SK-N-SH (cell line): ENCODE measurements around the gene FYB1. TPM values are rescaled to one million over a fixed set of nuclear protein-coding genes. Genes with fewer than 3 reads are reported as not detected.
"Not testable (repeated sequence)": the region's sequence is repeated elsewhere in the genome, so short reads cannot be mapped to it uniquely, and the experiment has no call there.

ENCODE experiments used
- CTCF ChIA-PET: fragments of 300-600, 350-600 bp; formaldehyde crosslinking; extraction: SDS; loops from one replicate; lab custom pipeline; 2021; lab: Yijun Ruan, JAX
- POLR2A ChIA-PET: fragments of 350-600 bp; sonication (Branson Sonifier 250); formaldehyde crosslinking; extraction: SDS; loops from one replicate; lab custom pipeline; 2020; ENCODE audit warnings: antibody characterized with exemption, inconsistent platforms; lab: Yijun Ruan, JAX
- DNase-seq: peaks from one replicate; pipeline ENCODE4 v3.0.0; 2012
- H2AFZ ChIP-seq: fragments of 200-600 bp; sonication (generic); 2 replicates; pipeline ENCODE4 v1.8.1; 2016; ENCODE audit warnings: antibody characterized with exemption, mild to moderate bottlenecking, low read depth
- H3F3A ChIP-seq: fragments of 200-600 bp; sonication (generic); replicated peaks from 2 replicates; pipeline ENCODE3; 2016; ENCODE audit warnings: antibody characterized with exemption, mild to moderate bottlenecking; ENCODE audit not compliant: insufficient read depth
- H3K27ac ChIP-seq, 2 experiments: fragments of 200-500 bp in 1 of 2; fragments of 200-600 bp in 1 of 2; sonication (Bioruptor generic) in 1 of 2; sonication (generic), shearing (Covaris generic) in 1 of 2; 2 replicates each; pipeline versions ENCODE4 v1.5.1 to v1.6.1; 2014 to 2016; ENCODE audit warnings: low read depth in 2 of 2, inconsistent platforms in 1 of 2, low read length in 1 of 2, mild to moderate bottlenecking in 1 of 2, mixed read lengths in 1 of 2
- H3K27me3 ChIP-seq: fragments of 200-600 bp; sonication (generic), shearing (Covaris generic); 2 replicates; pipeline ENCODE4 v1.6.1; 2016; ENCODE audit warnings: mixed run types; ENCODE audit not compliant: insufficient read depth
- H3K36me3 ChIP-seq, 2 experiments: fragments of 200-500 bp in 1 of 2; fragments of 200-600 bp in 1 of 2; sonication (Bioruptor generic) in 1 of 2; sonication (generic) in 1 of 2; replicated peaks in 1 of 2; 2 replicates each; pipeline versions ENCODE3 to v1.5.1; 2014 to 2016; ENCODE audit warnings: low read length in 1 of 2, mild to moderate bottlenecking in 1 of 2; ENCODE audit not compliant: insufficient read depth in 2 of 2, control insufficient read depth in 1 of 2
- H3K4me1 ChIP-seq, 2 experiments: fragments of 200-500 bp in 1 of 2; fragments of 200-600 bp in 1 of 2; sonication (Bioruptor generic) in 1 of 2; sonication (generic), shearing (Covaris generic) in 1 of 2; 2 replicates each; pipeline versions ENCODE4 v1.5.1 to v1.6.1; 2014 to 2016; ENCODE audit warnings: low read depth in 1 of 2, low read length in 1 of 2, mixed run types in 1 of 2; ENCODE audit not compliant: insufficient read depth in 2 of 2, control insufficient read depth in 1 of 2
- H3K4me2 ChIP-seq: fragments of 200-600 bp; sonication (generic), shearing (Covaris generic); 2 replicates; pipeline ENCODE4 v1.6.1; 2017; ENCODE audit warnings: mixed run types
- H3K4me3 ChIP-seq, 2 experiments: fragments of 200-500 bp in 1 of 2; fragments of 200-600 bp in 1 of 2; sonication (Bioruptor generic) in 1 of 2; sonication (generic), shearing (Covaris generic) in 1 of 2; 2 replicates each; pipeline versions ENCODE4 v1.5.1 to v1.8.1; 2014 to 2016; ENCODE audit warnings: low read depth in 2 of 2, inconsistent platforms in 1 of 2, low read length in 1 of 2, mild to moderate bottlenecking in 1 of 2, mixed read lengths in 1 of 2, moderate library complexity in 1 of 2
- H3K79me2 ChIP-seq: fragments of 200-600 bp; sonication (generic); 2 replicates; pipeline ENCODE4 v1.8.1; 2017; ENCODE audit warnings: mild to moderate bottlenecking; ENCODE audit not compliant: insufficient read depth
- H3K9ac ChIP-seq: fragments of 200-600 bp; sonication (generic); 2 replicates; pipeline ENCODE4 v1.6.1; 2017; ENCODE audit warnings: mixed run types
- H3K9me2 ChIP-seq: fragments of 200-600 bp; sonication (generic); 2 replicates; pipeline ENCODE4 v1.6.1; 2017; ENCODE audit warnings: mixed run types
- H3K9me3 ChIP-seq: fragments of 200-600 bp; sonication (generic); 2 replicates; pipeline ENCODE4 v1.6.1; 2017; ENCODE audit warnings: mixed run types, mild to moderate bottlenecking, moderate library complexity
- H4K20me1 ChIP-seq: fragments of 200-600 bp; sonication (generic); 2 replicates; pipeline ENCODE4 v1.6.1; 2017; ENCODE audit warnings: mild to moderate bottlenecking, mixed run types; ENCODE audit not compliant: insufficient read depth
- ELF1 ChIP-seq: IDR thresholded peaks from 2 replicates; pipeline ENCODE4 v1.4.0; 2012
- GABPA ChIP-seq: IDR thresholded peaks from 2 replicates; pipeline ENCODE4 v1.4.0; 2012; ENCODE audit warnings: low read depth, mild to moderate bottlenecking
- GATA2 ChIP-seq: sonication (generic); formaldehyde crosslinking; IDR thresholded peaks from 2 replicates; pipeline ENCODE4 v1.5.0; 2020; ENCODE audit warnings: mild to moderate bottlenecking, missing genetic modification reagents
- MAX ChIP-seq: IDR thresholded peaks from 2 replicates; pipeline ENCODE4 v1.4.0; 2012; ENCODE audit warnings: low read depth
- NRF1 ChIP-seq: IDR thresholded peaks from 2 replicates; pipeline ENCODE4 v1.6.1; 2012; ENCODE audit warnings: low read depth, mild to moderate bottlenecking, low read length
- POLR2AphosphoS5 ChIP-seq: IDR thresholded peaks from 2 replicates; pipeline ENCODE4 v1.6.1; 2012; ENCODE audit warnings: low read depth, low read length
- RAD21 ChIP-seq: IDR thresholded peaks from 2 replicates; pipeline ENCODE4 v1.6.1; 2012; ENCODE audit warnings: mild to moderate bottlenecking, low read length
- RXRA ChIP-seq: IDR thresholded peaks from 2 replicates; pipeline ENCODE4 v1.4.0; 2012; ENCODE audit warnings: low read depth, mild to moderate bottlenecking, borderline replicate concordance
- SIN3A ChIP-seq: IDR thresholded peaks from 2 replicates; pipeline ENCODE4 v1.6.1; 2012; ENCODE audit warnings: low read depth, mild to moderate bottlenecking, low read length, moderate library complexity, borderline replicate concordance
- TCF12 ChIP-seq: IDR thresholded peaks from 2 replicates; pipeline ENCODE4 v1.4.0; 2012
- YY1 ChIP-seq: IDR thresholded peaks from 2 replicates; pipeline ENCODE4 v1.4.0; 2012; ENCODE audit warnings: low read depth, mild to moderate bottlenecking
- ZBTB33 ChIP-seq: IDR thresholded peaks from 2 replicates; pipeline ENCODE4 v1.4.0; 2012; ENCODE audit warnings: low read depth, borderline replicate concordance
- WGBS: methylation state at CpG from one replicate; pipeline ENCODE4 v1.1.6; 2017; ENCODE audit warnings: low lambda C conversion rate; 5-methylcytosine and 5-hydroxymethylcytosine counted together
- polyA plus RNA-seq, 3 experiments: library from polyadenylated mRNA; depleted of rRNA; stranded (reverse); fragments of >200 nt; gene quantifications; 2 replicates each; pipeline ENCODE4 v1.2.3, GENCODE V29; 2012
- TF ChIP-seq, protein P1 (sequence below): fragments of 150-350 bp; IDR thresholded peaks from 2 replicates; pipeline ENCODE4 v1.6.1; 2017; ENCODE audit warnings: antibody characterized with exemption, low read length, low read depth, borderline replicate concordance

The FYB1 gene
- polyA plus RNA-seq, 1 of the 3 experiments (the other 2 are of a cell fraction), result not detected

DNA sequence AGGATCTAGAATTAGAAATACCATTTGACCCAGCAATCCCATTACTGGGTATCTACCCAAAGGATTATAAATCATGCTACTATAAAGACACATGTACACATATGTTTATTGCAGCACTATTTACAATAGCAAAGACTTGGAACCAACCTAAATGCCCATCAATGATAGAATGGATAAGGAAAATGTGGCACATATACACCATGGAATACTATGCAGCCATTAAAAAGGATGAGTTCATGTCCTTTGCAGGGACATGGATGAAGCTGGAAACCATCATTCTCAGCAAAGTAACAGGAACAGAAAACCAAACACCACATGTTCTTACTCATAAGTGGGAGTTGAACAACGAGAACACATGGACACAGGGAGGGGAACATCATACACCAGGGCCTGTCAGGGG is 15.1 kb upstream of the FYB1 start:
- H4K20me1 ChIP-seq, POLR2A ChIA-PET, H3K9me3 ChIP-seq, H3K27ac ChIP-seq, H3F3A ChIP-seq, H3K4me3 ChIP-seq, H3K36me3 ChIP-seq, H3K27me3 ChIP-seq, H3K4me1 ChIP-seq, H3K9ac ChIP-seq, H3K4me2 ChIP-seq, H3K9me2 ChIP-seq, DNase-seq, H3K79me2 ChIP-seq, H2AFZ ChIP-seq: not testable (repeated sequence)
- CTCF ChIA-PET, result interaction anchor here (6.2 kb wide), 1 partner anchor 16 kb away, joined by 49 read pairs; the partner anchor contains the start of gene FYB1
- WGBS, result 0% methylated on average over 1 of the region's 1 CpG

GRCh38 chr5:39233783-39234182 is 14.4 kb upstream of the FYB1 start:
- Histone ChIP-seq H3K4me1 (no peaks in the 10 kb centered on the region), H3K9me3 (no peaks in the 10 kb centered on the region), H3K9ac (no peak overlapping the region), H3K36me3 (no peaks in the 10 kb centered on the region), H2AFZ (no peak overlapping the region), H3K27ac (no peak overlapping the region), H3K9me2 (no peaks in the 10 kb centered on the region), H3K27me3 (no peaks in the 10 kb centered on the region; the same call in 1 of the 2 replicates), H4K20me1 (no peaks in the 10 kb centered on the region), H3K4me3 (no peak overlapping the region), H3K79me2 (no peaks in the 10 kb centered on the region), H3F3A (no peaks in the 10 kb centered on the region), H3K4me2 (no peak overlapping the region)
- CTCF ChIA-PET, result interaction anchor here (6.2 kb wide), 1 partner anchor 15 kb away, joined by 49 read pairs; the partner anchor contains the start of gene FYB1
- no peak for TF ChIP-seq ZBTB33
- TF ChIP-seq GABPA, result no peak
- TF ChIP-seq MAX, result no peak
- TF ChIP-seq RXRA, result no peak
- TF ChIP-seq GATA2, result no peak
- no peak for TF ChIP-seq RAD21
- no peak for TF ChIP-seq POLR2AphosphoS5
- TF ChIP-seq, protein P1, sequence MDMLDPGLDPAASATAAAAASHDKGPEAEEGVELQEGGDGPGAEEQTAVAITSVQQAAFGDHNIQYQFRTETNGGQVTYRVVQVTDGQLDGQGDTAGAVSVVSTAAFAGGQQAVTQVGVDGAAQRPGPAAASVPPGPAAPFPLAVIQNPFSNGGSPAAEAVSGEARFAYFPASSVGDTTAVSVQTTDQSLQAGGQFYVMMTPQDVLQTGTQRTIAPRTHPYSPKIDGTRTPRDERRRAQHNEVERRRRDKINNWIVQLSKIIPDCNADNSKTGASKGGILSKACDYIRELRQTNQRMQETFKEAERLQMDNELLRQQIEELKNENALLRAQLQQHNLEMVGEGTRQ, result no peak
- no peak for TF ChIP-seq SIN3A
- no peak for TF ChIP-seq YY1
- TF ChIP-seq TCF12, result no peak
- TF ChIP-seq NRF1, result no peak
- TF ChIP-seq ELF1, result no peak
- no peak for DNase-seq
- POLR2A ChIA-PET, result no interaction called here
- WGBS, result 6% methylated on average over 2 of the region's 2 CpGs
